ENCODE measurements around the gene TBX4.
"Not testable (repeated sequence)": the region's sequence is repeated elsewhere in the genome, so short reads cannot be mapped to it uniquely, and the experiment has no call there.

The TBX4 gene

GRCh38 chr17:61413661-61414126 is 38.5 kb upstream of the TBX4 start:
- no peak for DNase-seq

- DNase-seq, result no peak
Measured at GRCh38 chr17:61414141-61414935, 37.9 kb upstream of the TBX4 start.

DNA sequence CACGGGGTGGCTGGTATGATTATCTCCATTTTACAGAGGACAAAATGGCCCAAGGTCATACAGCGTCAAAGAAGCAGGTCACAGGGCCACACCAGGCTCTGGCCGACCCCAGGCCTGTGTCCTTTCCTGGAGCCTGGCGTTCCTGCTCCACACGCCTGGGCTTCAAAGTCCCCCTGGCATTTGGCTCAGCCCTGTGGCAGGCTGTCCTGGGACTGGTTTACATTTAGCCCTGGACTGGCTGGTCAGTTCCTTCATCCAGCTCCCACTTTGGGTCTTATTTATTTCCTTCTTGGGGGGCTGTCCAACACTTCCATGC is 37.3 kb upstream of the TBX4 start:
- no peak for DNase-seq

- no peak for DNase-seq
Measured at GRCh38 chr17:61415374-61416210, 36.6 kb upstream of the TBX4 start.

GRCh38 chr17:61416211-61416539 is 36.0 kb upstream of the TBX4 start:
- no peak for DNase-seq

GRCh38 chr17:61416540-61417363 is 35.5 kb upstream of the TBX4 start:
- DNase-seq, result peak; percentile 64

GRCh38 chr17:61418449-61418848 is 33.8 kb upstream of the TBX4 start:
- DNase-seq, result no peak

DNA sequence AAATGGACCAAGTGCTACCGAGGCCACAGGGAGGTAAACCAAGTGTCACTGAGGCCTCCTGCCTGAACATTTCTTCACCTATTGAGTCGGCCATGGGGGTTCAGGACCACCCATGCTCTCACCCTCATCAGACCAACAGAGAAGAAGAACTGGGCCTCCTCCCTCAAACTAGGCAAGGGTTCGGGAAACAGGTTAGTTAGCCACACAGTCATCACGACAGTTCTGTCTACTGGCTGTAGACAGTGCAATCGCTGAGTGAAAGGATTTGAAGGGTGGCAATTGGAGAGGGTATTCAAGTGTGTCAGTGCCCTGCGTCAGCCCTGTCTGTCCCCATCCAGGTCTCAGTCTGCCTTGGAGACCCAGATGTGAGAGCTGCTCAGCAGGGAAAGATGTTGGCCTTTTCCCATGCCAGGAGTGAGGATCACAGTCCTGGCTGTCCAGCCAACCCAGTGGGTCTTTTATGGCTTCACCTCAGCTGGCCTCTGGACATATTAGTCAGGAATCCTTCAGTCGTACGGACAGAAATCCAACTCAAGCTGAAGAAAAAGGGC is 32.7 kb upstream of the TBX4 start:
- no peak for DNase-seq

- no peak for DNase-seq
Measured at GRCh38 chr17:61420052-61420451, 32.2 kb upstream of the TBX4 start.

GRCh38 chr17:61420745-61421398 is 31.4 kb upstream of the TBX4 start:
- DNase-seq, result no peak

GRCh38 chr17:61421460-61421859 is 30.8 kb upstream of the TBX4 start:
- DNase-seq, result no peak

DNA sequence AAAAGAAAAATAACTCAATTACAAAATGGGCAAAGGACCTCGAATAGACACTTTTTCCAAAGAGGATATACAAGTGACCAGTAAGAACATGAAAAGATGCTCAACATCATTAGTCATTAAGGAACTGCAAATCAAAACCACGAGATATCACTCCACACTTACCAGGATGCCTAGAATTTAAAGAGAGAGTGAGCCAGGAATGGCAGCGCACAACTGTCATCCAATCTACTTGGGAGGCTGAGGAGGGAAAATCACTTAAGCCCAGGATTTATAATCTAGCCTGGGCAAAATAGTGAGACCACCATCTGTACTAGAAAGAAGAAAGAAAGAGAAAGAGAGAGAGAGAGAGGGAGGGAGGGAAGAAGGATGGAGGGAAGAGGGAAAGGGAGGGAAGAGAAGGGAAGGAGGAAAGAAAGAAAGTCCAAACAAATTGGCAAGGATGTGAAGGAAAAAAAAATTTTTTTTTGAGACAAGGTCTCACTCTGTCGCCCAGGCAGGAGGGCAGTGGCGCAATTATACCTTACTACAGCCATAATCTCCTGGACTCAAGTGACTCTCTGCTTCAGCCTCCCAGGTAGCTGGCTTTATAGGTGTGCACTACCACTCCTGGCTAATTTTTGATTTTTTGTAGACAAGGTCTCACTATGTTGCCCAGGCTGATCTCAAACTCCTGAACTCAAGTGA is 30.0 kb upstream of the TBX4 start:
- no peak for DNase-seq

GRCh38 chr17:61422869-61423268 is 29.4 kb upstream of the TBX4 start:
- DNase-seq, result no peak

- DNase-seq, result no peak
Measured at GRCh38 chr17:61423967-61424649, 28.1 kb upstream of the TBX4 start.

GRCh38 chr17:61425682-61426481 is 26.3 kb upstream of the TBX4 start:
- DNase-seq, result no peak

GRCh38 chr17:61426482-61427304 is 25.5 kb upstream of the TBX4 start:
- no peak for DNase-seq

DNA sequence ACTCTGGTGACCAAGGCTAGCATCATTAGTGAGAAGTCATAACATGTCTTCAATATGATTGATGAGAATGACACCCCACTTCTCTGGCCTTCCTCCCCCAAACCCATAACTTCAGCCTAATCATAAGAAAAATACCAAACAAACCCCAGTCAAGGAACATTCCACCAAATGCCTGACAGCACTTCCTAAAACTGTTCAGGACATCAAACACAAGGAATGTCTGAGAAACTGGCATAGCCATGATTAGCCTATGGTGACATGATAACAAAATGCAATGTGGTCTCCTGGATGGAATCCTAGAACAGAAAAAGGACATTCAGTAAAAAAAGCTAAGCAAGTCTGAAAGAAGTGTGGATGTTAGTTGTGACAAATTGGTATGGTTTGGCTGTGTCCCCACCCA is 24.7 kb upstream of the TBX4 start:
- no peak for DNase-seq

DNA sequence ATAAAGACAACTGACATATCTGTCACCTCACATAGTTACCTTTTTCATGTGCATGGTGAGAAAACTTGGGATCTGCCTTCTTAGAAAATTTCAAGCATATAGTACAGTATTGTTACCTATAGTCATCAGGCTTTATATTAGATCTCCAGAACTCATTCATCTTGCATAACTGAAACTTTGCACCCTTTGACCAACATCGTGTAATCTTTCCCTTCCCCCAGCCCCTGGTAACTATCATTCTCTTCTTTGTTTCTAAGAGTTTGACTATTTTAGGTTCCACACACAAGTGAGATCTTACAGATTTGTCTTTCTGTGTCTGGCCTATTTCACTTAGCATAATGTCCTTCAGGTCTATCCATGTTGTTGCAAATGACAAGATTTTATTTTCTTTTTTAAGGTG is 22.9 kb upstream of the TBX4 start:
- no peak for DNase-seq

GRCh38 chr17:61429831-61430230 is 22.4 kb upstream of the TBX4 start:
- not testable (repeated sequence) for DNase-seq
